GM23338 (cell line): Measurements from ENCODE around the gene SELENOV. TPM values are rescaled to one million over a fixed set of nuclear protein-coding genes. Genes with fewer than 3 reads are reported as not detected.

Source experiments
- ATAC-seq: fragments of 200-7000 bp; cut with Tn5 transposase; 3 replicates; pipeline ENCODE4 v1.9.1; 2020
- DNase-seq: peaks from one replicate; pipeline ENCODE4 v3.0.0-alpha.2; 2015; ENCODE audit warnings: low spot score
- H2AFZ ChIP-seq: fragments of 200-600 bp; sonication (generic); 2 replicates; pipeline ENCODE4 v1.8.0; 2016; ENCODE audit warnings: antibody characterized with exemption, mild to moderate bottlenecking, moderate library complexity
- H3F3A ChIP-seq: fragments of 200-600 bp; sonication (generic); replicated peaks from 2 replicates; pipeline ENCODE4 v1.8.0; 2017; ENCODE audit warnings: antibody characterized with exemption, mixed run types, low read depth
- H3K27ac ChIP-seq: fragments of 200-600 bp; sonication (generic); 2 replicates; pipeline ENCODE4 v1.6.1; 2016; ENCODE audit warnings: low read depth
- H3K27me3 ChIP-seq: fragments of 200-600 bp; sonication (generic); 2 replicates; pipeline ENCODE4 v1.8.0; 2016; ENCODE audit warnings: mild to moderate bottlenecking, mixed run types, moderate library complexity; ENCODE audit not compliant: insufficient read depth
- H3K36me3 ChIP-seq: fragments of 200-600 bp; sonication (generic); 2 replicates; pipeline ENCODE4 v1.8.0; 2016; ENCODE audit warnings: mild to moderate bottlenecking; ENCODE audit not compliant: insufficient read depth
- H3K4me1 ChIP-seq: fragments of 200-600 bp; sonication (generic); 2 replicates; pipeline ENCODE4 v1.8.0; 2016; ENCODE audit warnings: mild to moderate bottlenecking, moderate library complexity; ENCODE audit not compliant: insufficient read depth
- H3K4me2 ChIP-seq: fragments of 200-600 bp; sonication (generic); 2 replicates; pipeline ENCODE4 v1.7.1; 2017; ENCODE audit warnings: mixed run types
- H3K4me3 ChIP-seq: fragments of 200-600 bp; sonication (generic); 2 replicates; pipeline ENCODE4 v1.6.1; 2016; ENCODE audit warnings: mixed run types
- H3K79me2 ChIP-seq: fragments of 200-600 bp; sonication (generic); replicated peaks from 2 replicates; pipeline ENCODE4 v1.8.0; 2017; ENCODE audit warnings: mild to moderate bottlenecking; ENCODE audit not compliant: insufficient read depth
- H3K9me2 ChIP-seq: fragments of 200-600 bp; sonication (generic); 2 replicates; pipeline ENCODE4 v1.8.0; 2017; ENCODE audit not compliant: insufficient read depth
- H4K20me1 ChIP-seq: fragments of 200-600 bp; sonication (generic); replicated peaks from 2 replicates; pipeline ENCODE4 v1.8.0; 2017; ENCODE audit warnings: mild to moderate bottlenecking; ENCODE audit not compliant: insufficient read depth
- H3K27ac Mint-ChIP-seq: 2 replicates; pipeline ENCODE4 v1.8.0; 2020; ENCODE audit warnings: inconsistent platforms, mild to moderate bottlenecking, moderate library complexity, mixed read lengths
- H3K27me3 Mint-ChIP-seq: 3 replicates; pipeline ENCODE4 v1.8.0; 2022; ENCODE audit warnings: low read depth, mild to moderate bottlenecking, moderate library complexity, mixed read lengths, inconsistent platforms; ENCODE audit not compliant: insufficient read depth, poor library complexity
- H3K36me3 Mint-ChIP-seq: 3 replicates; pipeline ENCODE4 v1.8.0; 2021; ENCODE audit warnings: low read depth, mild to moderate bottlenecking, inconsistent platforms, moderate library complexity, mixed read lengths
- H3K4me1 Mint-ChIP-seq: 3 replicates; pipeline ENCODE4 v1.8.0; 2020; ENCODE audit warnings: mild to moderate bottlenecking, inconsistent platforms, mixed read lengths
- H3K4me3 Mint-ChIP-seq: 3 replicates; pipeline ENCODE4 v1.8.0; 2021; ENCODE audit warnings: moderate library complexity, mild to moderate bottlenecking, inconsistent platforms, mixed read lengths
- H3K9me3 Mint-ChIP-seq: 3 replicates; pipeline ENCODE4 v1.8.0; 2020; ENCODE audit warnings: moderate library complexity, mild to moderate bottlenecking, inconsistent platforms, mixed read lengths
- CREB1 ChIP-seq: fragments of 250-450 bp; sonication (Bioruptor Pico); IDR thresholded peaks from 2 replicates; pipeline ENCODE4 v1.5.0; 2020; ENCODE audit warnings: low read depth, mild to moderate bottlenecking, moderate library complexity
- CTCF ChIP-seq, 2 experiments: fragments of 200-600 bp in 1 of 2; sonication (generic) in 1 of 2; conservative IDR thresholded peaks; 2 replicates each; pipeline versions ENCODE4 v1.5.1 to v1.6.1; 2016 to 2017; ENCODE audit warnings: antibody characterized with exemption in 2 of 2, low read depth in 2 of 2, mild to moderate bottlenecking in 2 of 2, moderate library complexity in 1 of 2
- ETS1 ChIP-seq: IDR thresholded peaks from 2 replicates; pipeline ENCODE4 v1.6.1; 2016; ENCODE audit warnings: antibody characterized with exemption
- EZH2 ChIP-seq: fragments of 200-600 bp; sonication (generic); IDR thresholded peaks from one replicate; pipeline ENCODE4 v1.8.0; 2017; ENCODE audit warnings: antibody characterized with exemption, mild to moderate bottlenecking, low read depth; ENCODE audit not compliant: unreplicated experiment
- EZH2phosphoT487 ChIP-seq: fragments of 200-600 bp; sonication (generic); IDR thresholded peaks from one replicate; pipeline ENCODE4 v1.8.1; 2018; ENCODE audit warnings: antibody characterized with exemption; ENCODE audit not compliant: unreplicated experiment
- JUNB ChIP-seq: IDR thresholded peaks from one replicate; pipeline ENCODE4 v1.6.1; 2016; ENCODE audit warnings: antibody characterized with exemption; ENCODE audit not compliant: unreplicated experiment
- NANOG ChIP-seq: IDR thresholded peaks from 2 replicates; pipeline ENCODE4 v1.6.1; 2016; ENCODE audit warnings: antibody characterized with exemption, borderline replicate concordance
- POLR2AphosphoS5 ChIP-seq: IDR thresholded peaks from 2 replicates; pipeline ENCODE4 v1.6.1; 2016; ENCODE audit warnings: antibody characterized with exemption, low read depth
- STAT1 ChIP-seq: IDR thresholded peaks from one replicate; pipeline ENCODE4 v1.6.1; 2016; ENCODE audit warnings: antibody characterized with exemption; ENCODE audit not compliant: unreplicated experiment
- ZNF114 ChIP-seq: fragments of 250-450 bp; sonication (Bioruptor Pico); IDR thresholded peaks from 2 replicates; pipeline ENCODE4 v1.5.0; 2020; ENCODE audit warnings: mild to moderate bottlenecking, moderate library complexity
- ZNF331 ChIP-seq: fragments of 250-450 bp; sonication (Bioruptor Pico); IDR thresholded peaks from 2 replicates; pipeline ENCODE4 v1.5.0; 2020; ENCODE audit warnings: low read depth, mild to moderate bottlenecking, moderate library complexity
- ZNF462 ChIP-seq: fragments of 250-450 bp; sonication (Bioruptor Pico); IDR thresholded peaks from 2 replicates; pipeline ENCODE4 v1.5.0; 2020; ENCODE audit warnings: mild to moderate bottlenecking, moderate library complexity
- polyA plus RNA-seq: library from polyadenylated mRNA; unstranded; fragments of >200 nt; fragmentation: Nextera tagmentation; extraction: Ambion mirVana; gene quantifications from 2 replicates; pipeline ENCODE4 v1.2.1, GENCODE V29; 2016
- total RNA-seq: library from RNA; depleted of rRNA; stranded (reverse); fragments of >200 nt; shearing (Covaris generic); gene quantifications from 2 replicates; pipeline ENCODE4 v1.2.3, GENCODE V29; 2014
- TF ChIP-seq, protein P1 (sequence below): IDR thresholded peaks from one replicate; pipeline ENCODE4 v1.6.1; 2018; ENCODE audit warnings: antibody characterized with exemption; ENCODE audit not compliant: unreplicated experiment

SELENOV gene
- total and polyA plus RNA-seq, 2 experiments from 2014 or later = 8.0 to 8.7 TPM

- Histone ChIP-seq H3K4me1 (no peaks in the 10 kb centered on the region), H2AFZ (no peak overlapping the region), H3K36me3 (no peaks in the 10 kb centered on the region), H3K27ac (no peak overlapping the region), H3F3A (no peaks in the 10 kb centered on the region), H3K27me3 (no peaks in the 10 kb centered on the region), H3K9me2 (no peaks in the 10 kb centered on the region), H3K79me2 (no peaks in the 10 kb centered on the region), H3K4me3 (no peak overlapping the region), H3K4me2 (no peak overlapping the region), H4K20me1 (no peaks in the 10 kb centered on the region)
- peaks cover 3% of the 10 kb centered on the region for H3K27me3 Mint-ChIP-seq
- no peak overlapping the region for H3K27ac Mint-ChIP-seq
- no peak overlapping the region for H3K4me3 Mint-ChIP-seq
- TF ChIP-seq ZNF114 (CRISPR knock-in tag) (no peak), CREB1 (CRISPR knock-in tag) (no peak), NANOG (no peak), CTCF (conservative IDR thresholded peaks at IDR 0.05; ENCODE audit: low read depth in 2 of 2) (no peak), POLR2AphosphoS5 (no peak), STAT1 (no peak), ZNF331 (CRISPR knock-in tag) (no peak), EZH2 (no peak), ETS1 (no peak), JUNB (no peak), EZH2phosphoT487 (no peak), ZNF462 (no peak)
- TF ChIP-seq, protein P1, sequence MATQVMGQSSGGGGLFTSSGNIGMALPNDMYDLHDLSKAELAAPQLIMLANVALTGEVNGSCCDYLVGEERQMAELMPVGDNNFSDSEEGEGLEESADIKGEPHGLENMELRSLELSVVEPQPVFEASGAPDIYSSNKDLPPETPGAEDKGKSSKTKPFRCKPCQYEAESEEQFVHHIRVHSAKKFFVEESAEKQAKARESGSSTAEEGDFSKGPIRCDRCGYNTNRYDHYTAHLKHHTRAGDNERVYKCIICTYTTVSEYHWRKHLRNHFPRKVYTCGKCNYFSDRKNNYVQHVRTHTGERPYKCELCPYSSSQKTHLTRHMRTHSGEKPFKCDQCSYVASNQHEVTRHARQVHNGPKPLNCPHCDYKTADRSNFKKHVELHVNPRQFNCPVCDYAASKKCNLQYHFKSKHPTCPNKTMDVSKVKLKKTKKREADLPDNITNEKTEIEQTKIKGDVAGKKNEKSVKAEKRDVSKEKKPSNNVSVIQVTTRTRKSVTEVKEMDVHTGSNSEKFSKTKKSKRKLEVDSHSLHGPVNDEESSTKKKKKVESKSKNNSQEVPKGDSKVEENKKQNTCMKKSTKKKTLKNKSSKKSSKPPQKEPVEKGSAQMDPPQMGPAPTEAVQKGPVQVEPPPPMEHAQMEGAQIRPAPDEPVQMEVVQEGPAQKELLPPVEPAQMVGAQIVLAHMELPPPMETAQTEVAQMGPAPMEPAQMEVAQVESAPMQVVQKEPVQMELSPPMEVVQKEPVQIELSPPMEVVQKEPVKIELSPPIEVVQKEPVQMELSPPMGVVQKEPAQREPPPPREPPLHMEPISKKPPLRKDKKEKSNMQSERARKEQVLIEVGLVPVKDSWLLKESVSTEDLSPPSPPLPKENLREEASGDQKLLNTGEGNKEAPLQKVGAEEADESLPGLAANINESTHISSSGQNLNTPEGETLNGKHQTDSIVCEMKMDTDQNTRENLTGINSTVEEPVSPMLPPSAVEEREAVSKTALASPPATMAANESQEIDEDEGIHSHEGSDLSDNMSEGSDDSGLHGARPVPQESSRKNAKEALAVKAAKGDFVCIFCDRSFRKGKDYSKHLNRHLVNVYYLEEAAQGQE = no peak
- H3K9me3 Mint-ChIP-seq = no peaks in the 10 kb centered on the region
- ATAC-seq = peak; percentile 42; the same call in 2 of the 3 replicates
- no peaks in the 10 kb centered on the region for H3K4me1 Mint-ChIP-seq
- DNase-seq = no peak
- H3K36me3 Mint-ChIP-seq = no peaks in the 10 kb centered on the region
Observed at GRCh38 chr19:39557811-39558623, 43.1 kb downstream of the SELENOV start.
